A673 (cell line): ENCODE measurements around the gene RBMX. TPM values are rescaled to one million over a fixed set of nuclear protein-coding genes. Genes with fewer than 3 reads are reported as not detected.
"Not testable (repeated sequence)": the region's sequence is repeated elsewhere in the genome, so short reads cannot be mapped to it uniquely, and the experiment has no call there.

Experiments
- BruUV-seq: library from RNA; stranded (reverse); fragments of 400-500 nt; replicated peaks from 2 replicates; lab custom pipeline; 2021; lab: Mats Ljungman, UMichigan
- CTCF ChIA-PET: fragments of 300-600 bp; sonication (Branson Sonifier 250); formaldehyde crosslinking; loops from one replicate; lab custom pipeline; 2022; ENCODE audit warnings: antibody characterized with exemption; lab: Charles Lee
- POLR2A ChIA-PET: fragments of 300-600 bp; sonication (Branson Sonifier 250); formaldehyde crosslinking; loops from one replicate; lab custom pipeline; 2022; ENCODE audit warnings: antibody characterized with exemption; ENCODE audit not compliant: low non-redundant PET; lab: Charles Lee
- DNase-seq: peaks from one replicate; pipeline ENCODE4 v3.0.0-alpha.2; 2015; ENCODE audit warnings: low spot score
- H3K27ac ChIP-seq: fragments of 200-600 bp; sonication (generic); 2 replicates; pipeline ENCODE4 v1.5.1; 2016; ENCODE audit warnings: mixed run types, low read depth, mild to moderate bottlenecking, mixed read lengths, antibody characterized with exemption, low read length; ENCODE audit not compliant: poor library complexity, severe bottlenecking
- H3K27me3 ChIP-seq: fragments of 200-600 bp; sonication (generic); replicated peaks from 2 replicates; pipeline ENCODE4 v1.6.1; 2017; ENCODE audit warnings: mixed run types, low read depth, mild to moderate bottlenecking, mixed read lengths, antibody characterized with exemption, low read length; ENCODE audit not compliant: insufficient read depth, poor library complexity
- H3K36me3 ChIP-seq: fragments of 200-600 bp; sonication (generic); 2 replicates; pipeline ENCODE4 v1.6.1; 2016; ENCODE audit warnings: mixed run types, mild to moderate bottlenecking, mixed read lengths, antibody characterized with exemption, low read length; ENCODE audit not compliant: insufficient read depth, poor library complexity, severe bottlenecking
- H3K4me1 ChIP-seq: fragments of 200-600 bp; sonication (generic); 2 replicates; pipeline ENCODE4 v1.6.1; 2017; ENCODE audit warnings: mixed run types, mild to moderate bottlenecking, mixed read lengths, antibody characterized with exemption, low read length; ENCODE audit not compliant: insufficient read depth, poor library complexity, severe bottlenecking
- H3K4me3 ChIP-seq: fragments of 200-600 bp; sonication (generic); 2 replicates; pipeline ENCODE4 v1.5.1; 2016; ENCODE audit warnings: low read depth, mixed run types, mild to moderate bottlenecking, mixed read lengths, low read length; ENCODE audit not compliant: poor library complexity, severe bottlenecking
- H3K9me3 ChIP-seq: fragments of 200-600 bp; sonication (generic); 2 replicates; pipeline ENCODE4 v1.6.1; 2016; ENCODE audit warnings: mixed run types, low read depth, mild to moderate bottlenecking, mixed read lengths, antibody characterized with exemption, low read length; ENCODE audit not compliant: poor library complexity, severe bottlenecking
- CTCF ChIP-seq: fragments of 300-800, 200-600 bp; sonication (generic); conservative IDR thresholded peaks from 2 replicates; pipeline ENCODE4 v1.5.1; 2017; ENCODE audit warnings: low read depth, mild to moderate bottlenecking, antibody characterized with exemption, low read length, moderate library complexity, mixed read lengths
- EZH2 ChIP-seq: fragments of 200-600 bp; sonication (generic); IDR thresholded peaks from 2 replicates; pipeline ENCODE4 v1.6.1; 2017; ENCODE audit warnings: borderline replicate concordance, low read depth, mild to moderate bottlenecking, mixed read lengths, antibody characterized with exemption, low read length; ENCODE audit not compliant: poor library complexity, severe bottlenecking
- intact Hi-C: fragments of 100-400 bp; cut with micrococcal nuclease; formaldehyde crosslinking; loops from one replicate; pipeline ENCODE4 v1.10.0; 2022; ENCODE audit not compliant: unreplicated experiment
- total RNA-seq: library from RNA; stranded (reverse); gene quantifications from 2 replicates; pipeline ENCODE4 v1.2.3, GENCODE V29; 2021

Gene RBMX
- total RNA-seq, 1 experiment from 2014 or later: 432 TPM

GRCh38 chrX:136880003-136880451 is 498 bp downstream of the RBMX start:
- ChIA-PET CTCF (interaction anchor here (1.0 kb wide), 1 partner anchor 44 kb away, joined by 9 read pairs; no protein-coding TSS in a partner anchor), POLR2A (interaction anchor here (0.7 to 1.3 kb wide), 5 partner anchors 8 to 97 kb away, joined by 4 to 20 read pairs (median 6); no protein-coding TSS in a partner anchor)
- Histone ChIP-seq H3K27ac (peak overlapping the region; percentile 93), H3K9me3 (no peaks in the 10 kb centered on the region), H3K27me3 (no peaks in the 10 kb centered on the region), H3K4me1 (peaks cover 24% of the 10 kb centered on the region), H3K36me3 (peaks cover 46% of the 10 kb centered on the region), H3K4me3 (peak overlapping the region; percentile 65)
- BruUV-seq: no TSS peak
- intact Hi-C loops: loop anchor here (1.0 kb wide), 1 partner anchor 30 kb away; no protein-coding TSS in a partner anchor
- TF ChIP-seq CTCF: no peak
- no peak for TF ChIP-seq EZH2
- DNase-seq: no peak

GRCh38 chrX:136879001-136879687 is 1.4 kb downstream of the RBMX start:
- no peaks in the 10 kb centered on the region for H3K9me3 ChIP-seq
- H3K4me1 ChIP-seq: peaks cover 24% of the 10 kb centered on the region
- ChIA-PET CTCF (no interaction called here), POLR2A (interaction anchor here (0.7 kb wide), 2 partner anchors 30 to 97 kb away, joined by 4 to 6 read pairs; no protein-coding TSS in a partner anchor)
- intact Hi-C loops: no loop called here
- peak overlapping the region; percentile 65 for H3K4me3 ChIP-seq
- H3K36me3 ChIP-seq: peaks cover 55% of the 10 kb centered on the region
- H3K27me3 ChIP-seq: no peaks in the 10 kb centered on the region
- TF ChIP-seq CTCF (no peak), EZH2 (no peak)
- peak overlapping the region; percentile 93 for H3K27ac ChIP-seq
- no TSS peak for BruUV-seq
- no peak for DNase-seq

GRCh38 chrX:136878423-136878822 is 2.1 kb downstream of the RBMX start:
- intact Hi-C loops: no loop called here
- Histone ChIP-seq H3K27ac (no peak overlapping the region), H3K9me3 (no peaks in the 10 kb centered on the region), H3K36me3 (peaks cover 59% of the 10 kb centered on the region), H3K4me3 (peak overlapping the region; percentile 65), H3K4me1 (peaks cover 21% of the 10 kb centered on the region), H3K27me3 (no peaks in the 10 kb centered on the region)
- TF ChIP-seq EZH2 (no peak), CTCF (no peak)
- CTCF ChIA-PET: no interaction called here
- no TSS peak for BruUV-seq
- POLR2A ChIA-PET: no interaction called here
- DNase-seq: no peak

- H3K27ac ChIP-seq, DNase-seq, H3K27me3 ChIP-seq, CTCF ChIA-PET, BruUV-seq, POLR2A ChIA-PET, H3K9me3 ChIP-seq, intact Hi-C loops, H3K4me3 ChIP-seq: not testable (repeated sequence)
- Histone ChIP-seq H3K36me3 (peaks cover 93% of the 10 kb centered on the region), H3K4me1 (peaks cover 23% of the 10 kb centered on the region)
These were observed 6.4 kb downstream of the RBMX start for GRCh38 chrX:136874114-136874513.

GRCh38 chrX:136873210-136873609 is 7.3 kb downstream of the RBMX start:
- Histone ChIP-seq H3K4me1 (peaks cover 23% of the 10 kb centered on the region), H3K36me3 (peaks cover 93% of the 10 kb centered on the region)
- H3K9me3 ChIP-seq, H3K27me3 ChIP-seq, intact Hi-C loops, POLR2A ChIA-PET, BruUV-seq, H3K27ac ChIP-seq, CTCF ChIA-PET, H3K4me3 ChIP-seq, DNase-seq: not testable (repeated sequence)
